ENCODE measurements around the gene GPR150. TPM values are rescaled to one million over a fixed set of nuclear protein-coding genes. Genes with fewer than 3 reads are reported as not detected.
A peak's percentile ranks its signal among the peaks of the same experiment; 100 is the strongest.

The GPR150 gene
- total and polyA plus RNA-seq, 10 of the 15 experiments (the other 5 are each of a cell fraction or from before 2014, with no cell fraction given), result 0.08 to 1.1 (median 0.37) TPM; not detected in 1

DNA sequence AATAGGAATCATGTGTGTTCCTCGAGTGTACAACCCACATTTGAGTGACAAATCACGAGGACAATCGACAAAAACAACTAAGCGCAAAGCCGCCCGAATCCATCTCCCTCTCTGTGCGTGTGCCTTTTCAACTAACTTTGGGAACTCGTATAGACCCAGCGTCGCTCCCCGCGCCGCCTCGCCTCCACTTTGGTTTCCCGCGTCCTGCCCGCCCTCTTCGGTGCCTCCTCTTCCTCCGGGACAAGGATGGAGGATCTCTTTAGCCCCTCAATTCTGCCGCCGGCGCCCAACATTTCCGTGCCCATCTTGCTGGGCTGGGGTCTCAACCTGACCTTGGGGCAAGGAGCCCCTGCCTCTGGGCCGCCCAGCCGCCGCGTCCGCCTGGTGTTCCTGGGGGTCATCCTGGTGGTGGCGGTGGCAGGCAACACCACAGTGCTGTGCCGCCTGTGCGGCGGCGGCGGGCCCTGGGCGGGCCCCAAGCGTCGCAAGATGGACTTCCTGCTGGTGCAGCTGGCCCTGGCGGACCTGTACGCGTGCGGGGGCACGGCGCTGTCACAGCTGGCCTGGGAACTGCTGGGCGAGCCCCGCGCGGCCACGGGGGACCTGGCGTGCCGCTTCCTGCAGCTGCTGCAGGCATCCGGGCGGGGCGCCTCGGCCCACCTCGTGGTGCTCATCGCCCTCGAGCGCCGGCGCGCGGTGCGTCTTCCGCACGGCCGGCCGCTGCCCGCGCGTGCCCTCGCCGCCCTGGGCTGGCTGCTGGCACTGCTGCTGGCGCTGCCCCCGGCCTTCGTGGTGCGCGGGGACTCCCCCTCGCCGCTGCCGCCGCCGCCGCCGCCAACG lies at the start of gene GPR150 (continued):
- TF ChIP-seq, protein P1, sequence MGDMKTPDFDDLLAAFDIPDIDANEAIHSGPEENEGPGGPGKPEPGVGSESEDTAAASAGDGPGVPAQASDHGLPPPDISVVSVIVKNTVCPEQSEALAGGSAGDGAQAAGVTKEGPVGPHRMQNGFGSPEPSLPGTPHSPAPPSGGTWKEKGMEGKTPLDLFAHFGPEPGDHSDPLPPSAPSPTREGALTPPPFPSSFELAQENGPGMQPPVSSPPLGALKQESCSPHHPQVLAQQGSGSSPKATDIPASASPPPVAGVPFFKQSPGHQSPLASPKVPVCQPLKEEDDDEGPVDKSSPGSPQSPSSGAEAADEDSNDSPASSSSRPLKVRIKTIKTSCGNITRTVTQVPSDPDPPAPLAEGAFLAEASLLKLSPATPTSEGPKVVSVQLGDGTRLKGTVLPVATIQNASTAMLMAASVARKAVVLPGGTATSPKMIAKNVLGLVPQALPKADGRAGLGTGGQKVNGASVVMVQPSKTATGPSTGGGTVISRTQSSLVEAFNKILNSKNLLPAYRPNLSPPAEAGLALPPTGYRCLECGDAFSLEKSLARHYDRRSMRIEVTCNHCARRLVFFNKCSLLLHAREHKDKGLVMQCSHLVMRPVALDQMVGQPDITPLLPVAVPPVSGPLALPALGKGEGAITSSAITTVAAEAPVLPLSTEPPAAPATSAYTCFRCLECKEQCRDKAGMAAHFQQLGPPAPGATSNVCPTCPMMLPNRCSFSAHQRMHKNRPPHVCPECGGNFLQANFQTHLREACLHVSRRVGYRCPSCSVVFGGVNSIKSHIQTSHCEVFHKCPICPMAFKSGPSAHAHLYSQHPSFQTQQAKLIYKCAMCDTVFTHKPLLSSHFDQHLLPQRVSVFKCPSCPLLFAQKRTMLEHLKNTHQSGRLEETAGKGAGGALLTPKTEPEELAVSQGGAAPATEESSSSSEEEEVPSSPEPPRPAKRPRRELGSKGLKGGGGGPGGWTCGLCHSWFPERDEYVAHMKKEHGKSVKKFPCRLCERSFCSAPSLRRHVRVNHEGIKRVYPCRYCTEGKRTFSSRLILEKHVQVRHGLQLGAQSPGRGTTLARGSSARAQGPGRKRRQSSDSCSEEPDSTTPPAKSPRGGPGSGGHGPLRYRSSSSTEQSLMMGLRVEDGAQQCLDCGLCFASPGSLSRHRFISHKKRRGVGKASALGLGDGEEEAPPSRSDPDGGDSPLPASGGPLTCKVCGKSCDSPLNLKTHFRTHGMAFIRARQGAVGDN (IDR thresholded peaks at IDR 0.05), result peak; percentile 89
- peak; percentile 74; the same call in 1 of the 2 replicates for TF ChIP-seq POLR2A (IDR thresholded peaks at IDR 0.05; ENCODE audit: low read depth, low read length)
- TF ChIP-seq MYC (IDR thresholded peaks at IDR 0.05; ENCODE audit: insufficient read depth, insufficient read length, insufficient replicate concordance, low read length, severe bottlenecking), result peak; percentile 38
- peak; percentile 87 for TF ChIP-seq LARP7 (IDR thresholded peaks at IDR 0.05)
- peak; percentile 48 for TF ChIP-seq MEF2B (IDR thresholded peaks at IDR 0.05; ENCODE audit: partially characterized antibody, poor library complexity, severe bottlenecking)
- peak in 1 of 2 experiments; percentile 25; a peak in 1 of 4 replicates for TF ChIP-seq IKZF2 (IDR thresholded peaks at IDR 0.05)
- TF ChIP-seq SIN3A (IDR thresholded peaks at IDR 0.05; ENCODE audit: low read depth, low read length), result peak; percentile 58; the same call in 1 of the 2 replicates
- no peak for TF ChIP-seq CHD1 (IDR thresholded peaks at IDR 0.05; ENCODE audit: low read depth, low read length)
- peak; percentile 77 to 95; a peak in 3 of 4 replicates for TF ChIP-seq BHLHE40 (IDR thresholded peaks at IDR 0.05; ENCODE audit: borderline replicate concordance in 1 of 2, low read depth in 2 of 2, low read length in 1 of 2)
- no peak for TF ChIP-seq CEBPB (IDR thresholded peaks at IDR 0.05; ENCODE audit: borderline replicate concordance in 1 of 2, low read depth in 2 of 2, low read length in 2 of 2)
- TF ChIP-seq JUNB (IDR thresholded peaks at IDR 0.05), result no peak
- TF ChIP-seq BACH1 (IDR thresholded peaks at IDR 0.05; ENCODE audit: borderline replicate concordance), result 0 out of 2 replicates have a peak, but pooled peaks have one; percentile 48
- TF ChIP-seq, protein P2, sequence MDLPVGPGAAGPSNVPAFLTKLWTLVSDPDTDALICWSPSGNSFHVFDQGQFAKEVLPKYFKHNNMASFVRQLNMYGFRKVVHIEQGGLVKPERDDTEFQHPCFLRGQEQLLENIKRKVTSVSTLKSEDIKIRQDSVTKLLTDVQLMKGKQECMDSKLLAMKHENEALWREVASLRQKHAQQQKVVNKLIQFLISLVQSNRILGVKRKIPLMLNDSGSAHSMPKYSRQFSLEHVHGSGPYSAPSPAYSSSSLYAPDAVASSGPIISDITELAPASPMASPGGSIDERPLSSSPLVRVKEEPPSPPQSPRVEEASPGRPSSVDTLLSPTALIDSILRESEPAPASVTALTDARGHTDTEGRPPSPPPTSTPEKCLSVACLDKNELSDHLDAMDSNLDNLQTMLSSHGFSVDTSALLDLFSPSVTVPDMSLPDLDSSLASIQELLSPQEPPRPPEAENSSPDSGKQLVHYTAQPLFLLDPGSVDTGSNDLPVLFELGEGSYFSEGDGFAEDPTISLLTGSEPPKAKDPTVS (IDR thresholded peaks at IDR 0.05; ENCODE audit: low read depth, low read length), result no peak
- TF ChIP-seq, protein P3, sequence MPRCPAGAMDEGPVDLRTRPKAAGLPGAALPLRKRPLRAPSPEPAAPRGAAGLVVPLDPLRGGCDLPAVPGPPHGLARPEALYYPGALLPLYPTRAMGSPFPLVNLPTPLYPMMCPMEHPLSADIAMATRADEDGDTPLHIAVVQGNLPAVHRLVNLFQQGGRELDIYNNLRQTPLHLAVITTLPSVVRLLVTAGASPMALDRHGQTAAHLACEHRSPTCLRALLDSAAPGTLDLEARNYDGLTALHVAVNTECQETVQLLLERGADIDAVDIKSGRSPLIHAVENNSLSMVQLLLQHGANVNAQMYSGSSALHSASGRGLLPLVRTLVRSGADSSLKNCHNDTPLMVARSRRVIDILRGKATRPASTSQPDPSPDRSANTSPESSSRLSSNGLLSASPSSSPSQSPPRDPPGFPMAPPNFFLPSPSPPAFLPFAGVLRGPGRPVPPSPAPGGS (IDR thresholded peaks at IDR 0.05; ENCODE audit: borderline replicate concordance, insufficient read depth, low read depth, low read length, poor library complexity, severe bottlenecking), result peak; percentile 34
- TF ChIP-seq KLF5 (IDR thresholded peaks at IDR 0.05; ENCODE audit: partially characterized antibody), result peak; percentile 6
- peak; percentile 73 for TF ChIP-seq MXI1 (IDR thresholded peaks at IDR 0.05; ENCODE audit: low read depth, low read length)
- TF ChIP-seq ZNF24 (IDR thresholded peaks at IDR 0.05), result peak; percentile 27; the same call in 1 of the 2 replicates
- TF ChIP-seq, protein P4, sequence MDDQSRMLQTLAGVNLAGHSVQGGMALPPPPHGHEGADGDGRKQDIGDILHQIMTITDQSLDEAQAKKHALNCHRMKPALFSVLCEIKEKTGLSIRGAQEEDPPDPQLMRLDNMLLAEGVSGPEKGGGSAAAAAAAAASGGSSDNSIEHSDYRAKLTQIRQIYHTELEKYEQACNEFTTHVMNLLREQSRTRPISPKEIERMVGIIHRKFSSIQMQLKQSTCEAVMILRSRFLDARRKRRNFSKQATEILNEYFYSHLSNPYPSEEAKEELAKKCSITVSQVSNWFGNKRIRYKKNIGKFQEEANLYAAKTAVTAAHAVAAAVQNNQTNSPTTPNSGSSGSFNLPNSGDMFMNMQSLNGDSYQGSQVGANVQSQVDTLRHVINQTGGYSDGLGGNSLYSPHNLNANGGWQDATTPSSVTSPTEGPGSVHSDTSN (IDR thresholded peaks at IDR 0.05; ENCODE audit: insufficient replicate concordance, low read depth, low read length), result peak; percentile 36
- peak; percentile 90 for TF ChIP-seq TCF3 (IDR thresholded peaks at IDR 0.05; ENCODE audit: borderline replicate concordance, insufficient read depth, low read depth, low read length)

Data from GM12878 (cell line).